Neural progenitor cell (in vitro differentiated cells): ENCODE measurements around the gene C1QTNF3. TPM values are rescaled to one million over a fixed set of nuclear protein-coding genes. Genes with fewer than 3 reads are reported as not detected.

Source experiments
- DNase-seq: peaks from one replicate; pipeline ENCODE4 v3.0.0-alpha.2; 2016; ENCODE audit warnings: low spot score
- H2AFZ ChIP-seq: fragments of 200-600 bp; sonication (generic); replicated peaks from 2 replicates; pipeline ENCODE4 v1.6.1; 2016; ENCODE audit warnings: antibody characterized with exemption
- H3F3A ChIP-seq: fragments of 200-600 bp; sonication (generic); 2 replicates; pipeline ENCODE4 v1.6.1; 2016; ENCODE audit warnings: antibody characterized with exemption, low read depth
- H3K27ac ChIP-seq: fragments of 200-600 bp; sonication (generic); 2 replicates; pipeline ENCODE4 v1.5.1; 2016; ENCODE audit warnings: mild to moderate bottlenecking
- H3K27me3 ChIP-seq: fragments of 200-600 bp; sonication (generic); 2 replicates; pipeline ENCODE4 v1.6.1; 2016; ENCODE audit warnings: mild to moderate bottlenecking, moderate library complexity
- H3K36me3 ChIP-seq: fragments of 200-600 bp; sonication (generic); 2 replicates; pipeline ENCODE4 v1.5.1; 2016
- H3K4me1 ChIP-seq: fragments of 200-600 bp; sonication (generic); 2 replicates; pipeline ENCODE4 v1.6.1; 2016; ENCODE audit warnings: mixed run types
- H3K4me2 ChIP-seq: fragments of 200-600 bp; sonication (generic); 2 replicates; pipeline ENCODE4 v1.6.1; 2016
- H3K4me3 ChIP-seq: fragments of 200-600 bp; sonication (generic); 2 replicates; pipeline ENCODE4 v1.5.1; 2016
- H3K79me2 ChIP-seq: fragments of 200-600 bp; sonication (generic); 2 replicates; pipeline ENCODE4 v1.6.1; 2016; ENCODE audit warnings: low read depth
- H3K9ac ChIP-seq: fragments of 200-600 bp; sonication (generic); 2 replicates; pipeline ENCODE4 v1.6.1; 2016
- H3K9me3 ChIP-seq: fragments of 200-600 bp; sonication (generic); 2 replicates; pipeline ENCODE4 v1.5.1; 2016; ENCODE audit warnings: low read depth
- H4K20me1 ChIP-seq: fragments of 200-600 bp; sonication (generic); 2 replicates; pipeline ENCODE4 v1.6.1; 2016; ENCODE audit warnings: low read depth
- H3K27ac Mint-ChIP-seq: 3 replicates; pipeline ENCODE4 v1.8.0; 2021; ENCODE audit warnings: mixed read lengths
- H3K27me3 Mint-ChIP-seq: 2 replicates; pipeline ENCODE4 v1.8.0; 2022; ENCODE audit warnings: low read depth, mild to moderate bottlenecking, inconsistent platforms, moderate library complexity, mixed read lengths; ENCODE audit not compliant: insufficient read depth
- H3K36me3 Mint-ChIP-seq: 3 replicates; pipeline ENCODE4 v1.8.0; 2021; ENCODE audit warnings: mixed read lengths
- H3K4me1 Mint-ChIP-seq: 3 replicates; pipeline ENCODE4 v1.8.0; 2021; ENCODE audit warnings: mixed read lengths
- H3K4me3 Mint-ChIP-seq: 3 replicates; pipeline ENCODE4 v1.8.0; 2021; ENCODE audit warnings: mild to moderate bottlenecking, moderate library complexity, mixed read lengths
- H3K9me3 Mint-ChIP-seq: 3 replicates; pipeline ENCODE4 v1.8.0; 2020; ENCODE audit warnings: mixed read lengths
- EZH2 ChIP-seq: fragments of 200-600 bp; sonication (generic); IDR thresholded peaks from 2 replicates; pipeline ENCODE4 v1.6.1; 2017; ENCODE audit warnings: antibody characterized with exemption, mild to moderate bottlenecking, moderate library complexity
- EZH2phosphoT487 ChIP-seq: fragments of 200-600 bp; sonication (generic); IDR thresholded peaks from 2 replicates; pipeline ENCODE4 v1.6.1; 2017; ENCODE audit warnings: antibody characterized with exemption
- total RNA-seq: library from RNA; depleted of rRNA; stranded (reverse); fragments of >200 nt; gene quantifications from 2 replicates; pipeline ENCODE4 v1.2.3, GENCODE V29; 2015; ENCODE audit warnings: low replicate concordance
- TF ChIP-seq, protein P1 (sequence below): fragments of 200-600 bp; sonication (generic); IDR thresholded peaks from 2 replicates; pipeline ENCODE4 v1.5.1; 2017; ENCODE audit warnings: antibody characterized with exemption, mild to moderate bottlenecking

The C1QTNF3 gene
- total RNA-seq, 1 donor from 2014 or later, result 4.8 TPM

GRCh38 chr5:34030048-34030447, 13.0 kb downstream of the C1QTNF3 start:
- DNase-seq, result no peak
- H3K27me3 Mint-ChIP-seq, result no peaks in the 10 kb centered on the region
- Histone ChIP-seq H2AFZ (no peak overlapping the region), H3K36me3 (no peaks in the 10 kb centered on the region), H3K4me3 (no peak overlapping the region), H3F3A (no peaks in the 10 kb centered on the region), H3K27me3 (no peaks in the 10 kb centered on the region), H3K9ac (no peak overlapping the region), H3K79me2 (no peaks in the 10 kb centered on the region), H3K4me2 (no peak overlapping the region), H4K20me1 (no peaks in the 10 kb centered on the region), H3K27ac (no peak overlapping the region), H3K4me1 (no peaks in the 10 kb centered on the region), H3K9me3 (no peaks in the 10 kb centered on the region)
- no peak for TF ChIP-seq EZH2phosphoT487
- TF ChIP-seq, protein P1, sequence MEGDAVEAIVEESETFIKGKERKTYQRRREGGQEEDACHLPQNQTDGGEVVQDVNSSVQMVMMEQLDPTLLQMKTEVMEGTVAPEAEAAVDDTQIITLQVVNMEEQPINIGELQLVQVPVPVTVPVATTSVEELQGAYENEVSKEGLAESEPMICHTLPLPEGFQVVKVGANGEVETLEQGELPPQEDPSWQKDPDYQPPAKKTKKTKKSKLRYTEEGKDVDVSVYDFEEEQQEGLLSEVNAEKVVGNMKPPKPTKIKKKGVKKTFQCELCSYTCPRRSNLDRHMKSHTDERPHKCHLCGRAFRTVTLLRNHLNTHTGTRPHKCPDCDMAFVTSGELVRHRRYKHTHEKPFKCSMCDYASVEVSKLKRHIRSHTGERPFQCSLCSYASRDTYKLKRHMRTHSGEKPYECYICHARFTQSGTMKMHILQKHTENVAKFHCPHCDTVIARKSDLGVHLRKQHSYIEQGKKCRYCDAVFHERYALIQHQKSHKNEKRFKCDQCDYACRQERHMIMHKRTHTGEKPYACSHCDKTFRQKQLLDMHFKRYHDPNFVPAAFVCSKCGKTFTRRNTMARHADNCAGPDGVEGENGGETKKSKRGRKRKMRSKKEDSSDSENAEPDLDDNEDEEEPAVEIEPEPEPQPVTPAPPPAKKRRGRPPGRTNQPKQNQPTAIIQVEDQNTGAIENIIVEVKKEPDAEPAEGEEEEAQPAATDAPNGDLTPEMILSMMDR, result no peak
- no peak for TF ChIP-seq EZH2
- no peak overlapping the region for H3K27ac Mint-ChIP-seq
- no peaks in the 10 kb centered on the region for H3K4me1 Mint-ChIP-seq
- no peak overlapping the region for H3K4me3 Mint-ChIP-seq
- no peaks in the 10 kb centered on the region for H3K9me3 Mint-ChIP-seq
- peaks cover 4% of the 10 kb centered on the region for H3K36me3 Mint-ChIP-seq

- no peaks in the 10 kb centered on the region for H3K4me1 Mint-ChIP-seq
- H3K27ac Mint-ChIP-seq, result no peak overlapping the region
- Histone ChIP-seq H3K9ac (no peak overlapping the region), H3K4me3 (no peak overlapping the region), H3K79me2 (no peaks in the 10 kb centered on the region), H3F3A (no peaks in the 10 kb centered on the region), H3K27ac (no peak overlapping the region), H3K27me3 (no peaks in the 10 kb centered on the region), H3K4me2 (no peak overlapping the region), H2AFZ (no peak overlapping the region), H3K36me3 (no peaks in the 10 kb centered on the region), H3K9me3 (no peaks in the 10 kb centered on the region), H4K20me1 (no peaks in the 10 kb centered on the region), H3K4me1 (no peaks in the 10 kb centered on the region)
- H3K36me3 Mint-ChIP-seq, result peaks cover 2% of the 10 kb centered on the region
- no peaks in the 10 kb centered on the region for H3K27me3 Mint-ChIP-seq
- H3K4me3 Mint-ChIP-seq, result no peak overlapping the region
- no peak for DNase-seq
- TF ChIP-seq, protein P1, result no peak
- TF ChIP-seq EZH2phosphoT487, result no peak
- no peak for TF ChIP-seq EZH2
- H3K9me3 Mint-ChIP-seq, result no peaks in the 10 kb centered on the region
These were observed 14.7 kb downstream of the C1QTNF3 start for GRCh38 chr5:34028349-34028748.

DNA sequence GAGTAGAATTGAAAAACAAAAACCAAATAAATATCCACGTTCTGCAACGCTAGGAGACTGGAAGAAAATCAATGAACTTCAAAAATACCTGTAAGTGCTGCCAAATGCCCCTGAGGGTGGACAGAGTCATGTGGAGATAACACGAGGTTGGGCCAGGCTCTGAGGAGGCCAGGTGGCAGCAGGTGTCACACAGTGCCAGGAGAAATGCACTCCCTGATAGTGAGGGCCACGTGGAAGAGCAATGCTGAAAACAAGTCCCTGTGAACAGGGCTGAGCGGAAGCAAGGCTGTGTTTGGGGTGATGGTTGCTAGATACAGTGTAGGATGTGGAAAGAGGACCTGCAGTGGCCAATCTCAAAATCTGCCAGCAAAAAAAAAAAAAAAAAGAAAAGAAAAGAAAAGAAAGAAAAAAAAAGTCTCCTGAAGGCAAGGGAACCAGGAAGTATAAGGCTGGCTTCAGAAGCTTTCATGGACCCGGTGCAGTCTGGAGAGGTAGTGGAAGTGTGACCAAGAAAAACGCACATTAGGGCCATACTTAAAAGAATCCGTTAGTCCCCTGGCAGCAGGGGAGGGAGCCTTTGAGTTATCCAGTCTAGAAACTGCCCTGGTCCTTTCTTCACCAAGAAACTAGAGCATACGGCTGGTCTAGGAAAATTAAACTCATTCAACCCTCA, 16.8 kb downstream of the C1QTNF3 start:
- Histone ChIP-seq H4K20me1 (no peaks in the 10 kb centered on the region), H3F3A (no peaks in the 10 kb centered on the region), H3K9ac (no peak overlapping the region), H2AFZ (no peak overlapping the region), H3K4me2 (no peak overlapping the region), H3K27me3 (no peaks in the 10 kb centered on the region), H3K27ac (no peak overlapping the region), H3K4me3 (no peak overlapping the region), H3K9me3 (no peaks in the 10 kb centered on the region), H3K36me3 (no peaks in the 10 kb centered on the region), H3K79me2 (no peaks in the 10 kb centered on the region), H3K4me1 (no peaks in the 10 kb centered on the region)
- Mint-ChIP-seq H3K36me3 (peaks cover 2% of the 10 kb centered on the region), H3K4me3 (no peak overlapping the region), H3K9me3 (no peaks in the 10 kb centered on the region), H3K4me1 (no peaks in the 10 kb centered on the region), H3K27me3 (no peaks in the 10 kb centered on the region), H3K27ac (no peak overlapping the region)
- DNase-seq, result no peak
- TF ChIP-seq EZH2 (no peak), EZH2phosphoT487 (no peak)
- TF ChIP-seq, protein P1, result no peak
